NCI-H2029 (cell line): ENCODE results near the gene TADA2A.
"Not testable (repeated sequence)": the region's sequence is repeated elsewhere in the genome, so short reads cannot be mapped to it uniquely, and the experiment has no call there.

Source experiments
- DNase-seq: peaks from one replicate; lab custom pipeline; 2025; lab: John Stamatoyannopoulos, UW

The TADA2A gene

DNA sequence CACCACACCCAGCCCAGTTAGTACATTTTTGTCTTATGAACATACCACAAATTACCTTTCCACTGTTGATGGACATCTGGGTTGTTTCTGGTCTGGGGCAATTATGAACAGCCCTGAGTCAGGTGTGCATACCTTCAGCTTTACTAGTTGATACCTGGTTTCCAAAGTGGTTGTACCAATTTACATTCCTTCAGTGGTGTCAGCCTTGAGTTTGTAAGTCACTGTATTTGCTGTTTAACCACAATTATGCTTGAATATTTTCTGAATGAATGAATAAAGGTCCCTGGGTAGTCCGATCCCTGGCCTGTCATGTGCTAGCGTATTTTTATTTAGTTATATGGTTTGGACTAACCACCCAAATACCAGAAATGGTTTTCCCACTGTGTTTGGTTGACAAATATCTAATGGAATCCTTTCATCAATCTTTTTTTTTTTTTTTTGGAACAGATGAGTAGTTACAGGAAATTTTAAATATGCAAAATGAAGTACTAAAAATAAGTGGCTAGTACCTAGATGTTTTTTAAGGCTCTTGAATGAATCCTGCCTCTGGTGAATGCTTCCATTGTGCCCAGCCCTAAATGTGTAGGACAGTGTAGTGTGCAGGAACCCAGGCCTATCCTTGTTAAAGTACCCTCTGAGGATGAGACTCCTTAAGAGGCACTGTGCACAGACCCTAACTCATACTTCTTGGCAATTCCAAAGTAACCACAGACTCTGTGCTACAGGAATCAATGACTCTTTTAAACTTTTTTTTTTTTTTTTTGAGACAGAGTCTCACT lies 86.8 kb downstream of the TADA2A start:
- DNase-seq: no peak

DNA sequence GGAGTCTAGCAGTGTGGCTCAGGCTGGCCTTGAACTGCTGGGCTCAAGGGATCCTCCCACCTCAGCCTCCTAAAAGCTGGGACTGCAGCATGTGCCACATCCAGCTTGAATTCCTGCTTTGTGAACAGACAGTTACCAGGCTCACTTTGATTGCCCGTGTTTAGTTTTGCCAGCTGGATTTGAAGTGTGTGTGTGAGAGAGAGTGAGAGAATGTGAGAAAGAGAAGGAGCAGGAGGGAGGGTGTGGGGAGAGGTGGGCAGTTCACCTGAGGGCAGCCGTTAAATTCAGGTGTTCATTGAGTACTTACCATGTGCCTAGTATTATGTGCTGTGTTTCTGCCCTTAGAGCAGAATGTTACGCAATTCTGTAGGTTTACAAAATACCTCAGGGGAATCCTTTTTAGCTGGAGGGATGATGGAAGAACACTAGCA lies 87.7 kb downstream of the TADA2A start:
- no peak for DNase-seq

- no peak for DNase-seq
Measured at GRCh38 chr17:37494971-37495370, 88.3 kb downstream of the TADA2A start.

DNA sequence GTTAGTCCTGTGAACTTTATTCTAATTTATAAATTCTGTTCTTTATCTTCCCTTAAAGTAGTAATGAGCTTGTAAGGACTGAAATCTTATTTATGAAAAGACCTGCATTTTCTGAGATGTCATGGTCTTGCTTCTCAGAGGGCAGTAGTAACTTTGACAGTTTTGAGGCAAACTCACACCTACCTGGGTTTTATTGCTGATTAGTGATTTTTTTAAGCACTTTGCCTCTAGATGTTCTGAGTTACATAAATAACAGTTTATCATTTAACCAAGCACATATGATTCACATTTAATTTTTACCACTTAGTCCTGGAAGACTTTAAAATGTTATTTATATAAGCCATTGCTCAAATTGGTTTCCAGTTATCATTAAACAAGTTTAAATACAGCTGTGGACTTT lies 93.7 kb downstream of the TADA2A start:
- no peak for DNase-seq

- no peak for DNase-seq
Measured at GRCh38 chr17:37502009-37502936, 95.6 kb downstream of the TADA2A start.

GRCh38 chr17:37503148-37503547 lies 96.5 kb downstream of the TADA2A start:
- no peak for DNase-seq

DNA sequence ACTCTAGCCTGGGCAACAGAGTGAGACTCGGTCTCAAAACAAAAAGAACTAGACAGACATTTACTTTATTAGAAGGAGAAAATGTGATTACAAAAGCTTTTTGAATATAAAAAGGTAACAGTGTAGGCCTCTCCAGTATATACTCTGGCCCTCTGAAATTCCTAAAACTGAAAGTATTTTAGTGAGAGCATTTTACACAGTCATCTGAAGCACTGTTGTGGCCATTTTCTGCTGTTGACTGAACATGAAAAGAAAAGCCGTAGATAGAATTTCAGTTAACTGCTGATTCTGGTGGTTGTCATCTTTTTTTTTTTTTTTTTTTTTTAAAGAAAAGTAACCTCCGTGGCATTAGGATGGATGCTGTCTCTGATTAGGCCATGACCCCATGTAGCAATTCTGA lies 98.6 kb downstream of the TADA2A start:
- no peak for DNase-seq

GRCh38 chr17:37506678-37507077 lies 100.0 kb downstream of the TADA2A start:
- no peak for DNase-seq

DNA sequence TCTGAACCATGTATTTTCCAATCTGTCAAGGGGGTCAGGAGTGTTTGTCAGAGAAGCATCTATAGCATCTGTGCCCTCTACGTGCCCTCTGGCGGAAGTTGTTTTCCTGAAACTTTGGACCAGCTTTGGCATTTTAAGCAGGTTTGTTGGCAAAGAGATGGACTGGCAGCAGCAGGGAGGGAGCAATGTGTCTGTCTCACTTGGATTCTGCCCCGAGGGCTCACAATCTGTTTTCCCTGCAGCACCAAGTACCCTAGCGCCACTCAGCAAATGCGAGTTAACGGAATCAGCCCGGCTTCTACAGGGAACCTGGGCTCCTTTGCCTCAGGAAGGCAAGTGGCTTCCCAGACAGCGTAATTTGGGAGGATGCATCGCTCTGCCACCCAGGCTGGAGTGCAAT lies 100.4 kb downstream of the TADA2A start:
- DNase-seq: no peak

DNA sequence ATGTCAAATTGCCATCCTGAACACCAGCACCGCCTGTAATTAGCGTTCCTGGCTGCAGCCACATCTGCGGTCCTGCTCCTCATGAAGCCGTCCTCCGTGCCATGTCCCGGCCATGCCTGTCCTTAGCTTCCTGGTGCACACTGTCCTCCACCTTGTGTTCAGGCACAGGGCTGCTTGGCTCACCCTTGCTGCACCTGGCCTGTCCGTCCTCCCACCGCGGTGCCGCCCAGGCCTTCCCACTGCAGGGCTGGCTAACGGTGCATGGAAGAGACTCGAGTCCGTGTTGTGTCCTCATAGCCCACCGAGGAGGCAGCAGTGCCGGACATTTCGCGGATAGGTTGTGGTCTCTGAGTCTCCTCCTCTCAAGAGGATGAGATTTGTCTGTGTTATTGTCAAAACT lies 103.4 kb downstream of the TADA2A start:
- DNase-seq: no peak

DNA sequence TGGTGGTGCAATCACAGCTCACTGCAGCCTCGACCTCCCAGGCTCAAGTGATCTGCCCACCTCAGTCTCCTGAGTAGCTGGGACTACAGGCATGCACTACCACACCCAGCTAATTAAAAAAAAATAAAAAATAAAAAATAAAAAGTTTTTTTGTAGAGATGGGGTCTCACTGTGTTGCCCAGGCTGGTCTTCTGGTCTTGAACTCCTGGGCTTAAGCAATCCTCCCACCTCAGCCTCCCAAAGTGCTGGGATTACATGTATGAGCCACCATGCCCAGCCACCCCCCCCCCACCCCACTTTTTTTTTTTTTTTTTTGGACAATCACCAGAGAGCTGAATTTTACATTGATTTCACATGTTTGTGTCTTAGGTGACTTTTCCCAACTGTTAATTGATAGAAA lies 105.0 kb downstream of the TADA2A start:
- DNase-seq: not testable (repeated sequence)

DNA sequence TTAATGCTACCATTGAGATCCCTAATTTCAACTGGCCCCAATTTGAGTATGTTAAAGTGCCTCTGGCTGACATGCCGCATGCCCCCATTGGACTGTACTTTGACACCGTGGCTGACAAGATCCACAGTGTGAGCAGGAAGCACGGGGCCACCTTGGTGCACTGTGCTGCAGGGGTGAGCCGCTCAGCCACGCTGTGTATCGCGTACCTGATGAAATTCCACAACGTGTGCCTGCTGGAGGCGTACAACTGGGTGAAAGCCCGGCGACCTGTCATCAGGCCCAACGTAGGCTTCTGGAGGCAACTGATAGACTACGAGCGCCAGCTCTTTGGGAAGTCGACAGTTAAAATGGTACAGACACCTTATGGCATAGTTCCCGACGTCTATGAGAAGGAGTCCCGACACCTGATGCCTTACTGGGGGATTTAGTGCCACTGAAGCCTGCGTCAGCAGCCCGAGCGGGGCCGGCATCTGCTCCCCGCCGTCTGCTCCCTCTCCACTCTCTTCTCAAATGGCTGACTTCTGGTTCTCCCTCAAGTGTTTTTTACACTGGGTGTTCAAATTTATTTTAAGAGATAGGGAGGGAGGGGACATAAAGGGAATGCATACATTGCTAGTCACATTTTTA lies 105.9 kb downstream of the TADA2A start:
- DNase-seq: no peak

DNA sequence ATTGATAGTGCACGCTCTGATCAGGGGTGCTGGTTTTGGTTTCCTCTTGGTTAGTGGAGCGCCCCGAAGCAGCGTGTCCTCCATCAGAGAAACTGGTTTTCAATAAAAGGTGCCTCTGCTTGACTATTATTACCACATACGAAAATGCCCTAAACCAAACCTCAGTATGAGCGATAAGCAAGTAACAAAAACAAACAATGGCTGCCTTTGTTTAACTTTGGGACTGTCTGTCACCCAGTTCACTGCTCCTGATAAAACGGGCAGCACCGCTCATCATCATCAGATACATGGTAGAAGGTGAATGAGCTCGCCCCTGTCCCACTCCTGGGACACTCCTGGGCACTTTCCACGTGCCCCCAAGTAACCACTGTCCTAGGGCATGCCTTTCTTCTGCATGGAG lies 107.0 kb downstream of the TADA2A start:
- no peak for DNase-seq

- no peak for DNase-seq
Measured at GRCh38 chr17:37516127-37516571, 109.5 kb downstream of the TADA2A start.

GRCh38 chr17:37517881-37518280 lies 111.2 kb downstream of the TADA2A start:
- DNase-seq: no peak

- DNase-seq: no peak
Measured at GRCh38 chr17:37518826-37519225, 112.1 kb downstream of the TADA2A start.

DNA sequence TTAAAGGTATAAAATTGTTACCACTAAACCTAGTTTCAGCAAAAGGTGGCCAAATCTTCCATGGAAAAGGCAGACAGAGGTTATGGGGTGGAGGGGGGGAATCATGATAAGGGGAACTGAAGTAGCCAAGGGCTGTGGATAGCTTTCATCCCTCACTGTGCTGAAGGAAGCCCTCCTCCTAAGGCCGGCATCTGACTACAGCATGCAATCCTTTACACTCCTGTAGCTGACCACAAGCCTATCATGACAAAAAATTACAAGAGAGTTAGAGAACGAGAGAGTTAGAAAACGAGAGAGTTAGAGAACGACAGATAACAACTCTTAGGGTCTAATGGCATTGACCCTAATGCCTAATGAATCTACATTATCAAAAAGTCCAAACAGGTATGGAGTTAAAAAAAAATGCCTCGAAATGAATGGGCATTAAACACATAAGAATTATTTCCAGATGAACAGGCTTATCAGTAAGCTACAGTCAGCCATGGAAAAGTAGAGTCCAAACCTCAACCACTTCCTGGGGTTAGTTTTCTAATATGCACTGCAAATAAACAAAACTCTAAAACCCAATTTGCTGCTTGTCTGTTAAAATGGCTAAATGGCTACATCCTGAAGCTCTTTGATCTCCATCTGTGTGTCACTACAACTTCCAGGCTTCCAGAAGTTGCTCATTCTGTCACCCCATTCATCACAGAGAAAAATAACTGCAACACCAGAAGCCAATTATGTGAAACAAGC lies 112.7 kb downstream of the TADA2A start:
- no peak for DNase-seq

GRCh38 chr17:37520174-37520573 lies 113.5 kb downstream of the TADA2A start:
- DNase-seq: no peak

GRCh38 chr17:37521821-37522220 lies 115.1 kb downstream of the TADA2A start:
- DNase-seq: no peak

- DNase-seq: no peak
Measured at GRCh38 chr17:37523715-37524219, 117.1 kb downstream of the TADA2A start.

- peak; percentile 36 for DNase-seq
Measured at GRCh38 chr17:37527249-37527851, 120.7 kb downstream of the TADA2A start.
